Stimulated activated CD8-positive, alpha-beta memory T cell treated with anti-CD3 and anti-CD28 coated beads, Interleukin-7, amount 100 ng/mL, for 1 hour (primary cell): Measurements from ENCODE around the gene ATG2A.

Source experiments
- DNase-seq, 2 donors: peaks; one replicate each; pipeline ENCODE4 v3.0.0-alpha.2; 2020; ENCODE audit warnings: low read depth in 2 of 2

Gene ATG2A

DNA sequence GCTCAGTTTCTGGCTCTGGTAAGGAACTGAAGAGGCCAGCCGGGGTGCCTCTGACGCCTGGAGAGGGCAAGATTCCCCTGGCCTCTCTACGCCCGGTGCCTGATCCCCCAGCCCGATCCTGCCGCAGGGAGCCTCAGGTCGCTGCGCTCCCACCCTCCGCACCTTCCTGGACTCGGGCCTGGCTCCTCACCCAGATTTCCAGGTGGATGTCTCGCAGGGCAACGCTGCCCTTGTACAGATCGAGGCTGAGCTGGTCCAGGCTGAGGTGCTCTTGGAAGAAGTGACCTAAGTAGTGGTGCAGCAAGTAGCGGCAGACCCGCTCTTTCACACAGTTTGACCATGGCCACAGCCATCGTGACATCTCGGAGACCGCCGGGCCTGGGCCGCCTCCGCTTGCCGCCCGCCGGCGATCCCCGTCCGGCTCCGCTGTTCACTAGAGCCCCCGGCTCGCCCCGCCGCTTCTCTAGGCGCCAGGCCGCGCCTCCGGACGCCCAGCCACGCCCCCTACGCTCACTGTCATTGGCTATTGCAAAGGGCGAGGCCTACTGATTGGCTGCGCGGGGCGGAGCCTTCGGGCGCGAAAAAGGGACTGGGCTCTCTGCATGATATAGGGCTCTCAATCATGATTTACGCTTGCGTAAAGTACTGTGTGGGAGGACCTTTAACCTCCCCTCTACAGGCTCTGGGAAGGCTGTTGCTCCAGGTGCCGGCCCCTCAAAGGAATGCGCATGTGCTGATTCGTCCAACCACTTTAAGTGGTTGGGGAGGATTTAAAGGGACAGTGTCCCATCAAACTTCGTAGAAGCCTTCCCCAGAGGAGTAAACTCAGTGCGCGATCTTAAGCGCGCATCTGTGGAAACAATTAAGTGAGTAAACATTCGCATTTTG, at the start of gene ATG2A:
ATG2A (minus strand) TSS at position 435 of the 888 bp plus-strand sequence; CDS start at position 361, 74 bp downstream.
- DNase-seq = peak; percentile 97

DNA sequence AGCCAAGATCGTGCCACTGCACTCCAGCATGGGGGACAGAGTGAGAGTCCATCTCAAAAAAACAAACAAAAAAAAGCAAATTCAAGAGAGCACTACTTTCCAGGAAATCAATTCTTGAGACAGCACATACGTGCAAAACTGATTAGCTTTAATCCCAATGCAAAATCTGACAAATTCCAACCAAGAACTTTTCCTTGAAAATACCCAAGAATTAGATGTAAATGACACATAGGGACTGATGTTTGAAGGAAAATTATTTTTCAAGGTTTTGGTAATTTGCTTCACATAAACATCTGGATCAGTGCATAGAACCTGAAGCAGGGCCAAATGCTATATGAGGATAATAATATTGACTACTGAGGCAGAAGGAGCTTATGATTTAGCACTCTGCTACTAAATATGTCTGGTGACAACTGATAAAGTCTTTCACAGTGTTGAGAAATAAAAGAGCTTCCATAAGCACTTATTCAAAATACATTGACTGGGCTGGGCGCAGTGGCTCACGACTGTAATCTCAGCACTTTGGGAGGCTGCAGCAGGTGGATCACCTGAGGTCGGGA, 46.1 kb upstream of the ATG2A start:
- DNase-seq = no peak

DNA sequence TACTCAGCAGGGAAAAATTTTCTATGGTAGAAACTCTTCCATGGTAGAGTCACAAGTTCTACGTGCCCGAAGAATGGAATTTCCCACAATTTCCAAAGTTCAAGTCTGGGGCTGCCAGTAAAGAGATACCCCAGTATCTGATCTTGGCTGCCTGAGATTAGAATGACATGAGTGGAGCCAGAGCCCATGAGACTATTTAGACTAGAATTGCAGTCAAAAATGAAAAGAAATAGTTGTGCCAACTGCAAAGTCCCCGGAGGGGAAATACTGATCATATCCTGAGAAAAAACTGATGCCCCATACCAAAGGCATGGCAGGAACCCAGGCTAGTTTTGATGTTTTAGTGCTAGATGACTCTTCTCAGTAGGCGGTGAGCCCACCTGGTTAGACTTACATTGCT, 43.7 kb upstream of the ATG2A start:
- no peak for DNase-seq

DNA sequence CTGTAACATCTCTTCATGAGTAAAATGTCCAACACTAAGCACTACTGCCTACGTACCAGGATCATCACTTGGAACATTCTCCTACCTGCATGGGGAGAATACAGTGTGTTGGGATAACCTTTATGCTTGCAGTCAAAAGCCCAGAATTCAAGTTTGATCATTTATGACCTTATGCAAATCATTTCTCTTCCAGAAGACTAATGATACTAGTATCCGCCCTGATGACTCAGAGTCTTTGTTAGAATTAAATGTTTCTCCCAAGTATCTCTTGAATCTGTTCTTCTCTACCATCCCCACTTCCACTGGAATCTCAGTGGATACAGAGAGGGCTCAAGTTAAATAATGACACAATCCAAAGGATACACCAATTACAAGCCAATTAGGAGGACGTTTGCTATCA, 42.5 kb upstream of the ATG2A start:
- no peak for DNase-seq

DNA sequence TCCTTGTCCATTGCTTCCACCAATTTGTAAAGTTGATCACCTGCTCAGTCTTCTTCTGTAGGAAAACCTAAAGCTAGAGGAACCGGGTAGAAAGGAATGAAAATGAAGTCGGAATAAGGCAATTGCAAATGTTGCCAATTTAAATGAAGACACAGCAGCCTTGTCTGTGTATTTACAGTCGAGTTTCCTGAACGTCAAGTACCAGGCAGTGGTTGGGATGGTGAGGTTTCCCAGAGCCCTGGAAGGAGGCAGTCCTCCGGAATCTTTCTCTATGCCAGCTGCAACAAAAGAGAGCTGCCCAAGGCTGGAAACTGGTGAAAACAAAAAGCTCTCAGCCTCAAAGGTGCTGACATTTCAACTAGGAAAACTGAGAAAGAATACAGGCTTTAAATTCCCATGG, 37.2 kb upstream of the ATG2A start:
- no peak for DNase-seq

DNA sequence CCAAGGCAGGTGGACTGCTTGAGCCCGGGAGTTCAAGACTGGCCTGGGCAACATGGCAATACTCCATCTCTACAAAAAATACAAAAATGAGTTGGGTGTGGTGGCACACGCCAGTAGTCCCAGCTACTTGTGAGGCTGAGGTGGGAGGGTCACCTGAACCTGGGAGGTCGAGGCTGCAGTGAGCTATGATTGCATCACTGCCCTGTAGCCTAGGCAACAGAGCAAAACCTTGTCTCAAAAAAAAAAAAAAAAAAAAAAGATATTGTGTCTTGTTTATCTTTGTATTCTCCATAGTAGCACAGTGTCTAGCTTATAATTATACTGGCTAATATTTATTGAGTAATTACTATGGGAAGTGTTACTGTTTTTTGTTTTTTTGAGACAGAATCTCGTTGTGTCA, 34.5 kb upstream of the ATG2A start:
- no peak for DNase-seq

DNA sequence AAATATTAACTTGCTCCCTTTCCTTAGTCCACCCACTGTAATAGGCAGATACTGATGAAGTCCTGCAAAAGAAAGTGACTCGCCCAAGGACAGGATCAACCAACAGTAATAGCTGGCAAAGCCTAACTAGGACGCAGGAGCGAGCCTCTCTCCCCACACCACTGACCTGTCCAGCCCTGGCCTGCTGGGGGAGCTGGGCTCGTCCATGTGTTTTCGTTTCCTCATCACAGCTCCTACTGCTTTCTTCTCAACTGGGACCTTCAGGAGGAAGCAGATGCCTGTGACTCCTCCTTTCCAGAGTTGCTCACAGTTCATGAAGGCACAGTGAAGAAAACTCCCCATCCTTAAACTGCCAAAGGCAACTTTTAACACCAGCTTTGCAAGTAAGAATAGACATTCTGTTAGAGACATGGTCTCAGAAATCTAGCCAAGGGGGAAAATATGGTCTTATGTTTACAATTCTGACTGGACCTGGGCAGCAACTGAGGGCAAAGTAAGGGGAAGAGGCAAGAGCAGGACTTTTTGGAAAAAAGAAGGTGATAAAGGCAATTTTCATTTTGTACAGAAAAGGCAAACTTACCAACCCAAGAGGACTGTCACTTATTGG, 30.3 kb upstream of the ATG2A start:
- no peak for DNase-seq

DNA sequence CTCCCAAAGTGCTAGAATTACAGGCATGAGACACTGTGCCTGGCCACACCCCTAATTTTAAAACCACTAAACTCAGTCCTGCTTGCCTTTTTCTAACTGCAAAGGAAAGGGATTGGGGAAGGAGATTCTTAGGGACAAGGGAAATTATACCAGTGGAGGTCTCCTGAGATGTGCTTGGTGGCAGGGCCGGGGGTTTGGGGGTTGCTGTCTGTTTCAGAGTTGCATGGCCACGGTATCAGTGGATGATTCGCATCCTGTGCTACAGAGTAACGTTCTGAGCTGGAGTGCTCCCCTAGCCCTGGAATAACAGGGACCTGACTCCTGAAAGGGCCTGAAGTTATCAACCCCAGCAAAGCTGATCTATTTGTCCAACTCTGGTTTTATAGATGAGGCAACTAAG, 19.5 kb upstream of the ATG2A start:
- no peak for DNase-seq

DNA sequence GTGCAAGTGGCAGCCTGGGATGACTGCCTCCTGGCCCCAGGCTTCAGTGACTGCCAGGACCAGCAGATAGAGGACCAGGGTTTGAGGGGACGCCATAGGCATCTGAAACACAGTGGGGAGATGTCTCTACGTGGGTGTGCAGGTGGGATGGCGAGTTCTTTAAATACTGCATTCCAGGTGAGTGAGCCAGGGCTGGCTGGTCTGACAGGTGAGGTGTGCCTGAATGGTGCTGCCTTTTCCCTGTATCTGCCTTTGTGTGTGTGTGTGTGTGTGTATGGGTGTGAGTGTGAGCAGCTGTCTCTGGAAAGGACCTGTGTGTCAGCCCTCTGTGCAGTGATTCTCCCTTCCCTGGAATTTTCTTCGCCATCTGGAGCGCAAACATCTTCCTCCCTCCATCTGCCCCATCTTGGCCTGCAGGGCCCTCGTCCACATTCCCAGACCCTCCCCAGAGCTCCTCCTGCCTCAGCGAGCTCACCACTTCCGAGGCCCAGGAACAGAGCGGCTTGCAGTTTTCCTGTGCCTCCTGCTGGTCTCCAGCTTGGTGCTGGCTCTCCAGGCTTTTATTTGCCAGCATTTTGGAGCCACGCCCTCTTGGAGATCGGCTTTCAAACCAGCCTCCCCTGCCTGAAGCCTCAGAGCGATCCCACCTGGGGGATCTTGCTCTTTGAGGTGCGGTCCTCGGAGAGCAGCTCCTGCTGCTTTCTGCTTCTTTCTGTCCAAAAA, 18.5 kb upstream of the ATG2A start, which contains the start of gene GPHA2:
GPHA2 (minus strand) TSS at position 535 of the 723 bp plus-strand sequence; CDS start at position 102, 433 bp downstream.
- DNase-seq = no peak

DNA sequence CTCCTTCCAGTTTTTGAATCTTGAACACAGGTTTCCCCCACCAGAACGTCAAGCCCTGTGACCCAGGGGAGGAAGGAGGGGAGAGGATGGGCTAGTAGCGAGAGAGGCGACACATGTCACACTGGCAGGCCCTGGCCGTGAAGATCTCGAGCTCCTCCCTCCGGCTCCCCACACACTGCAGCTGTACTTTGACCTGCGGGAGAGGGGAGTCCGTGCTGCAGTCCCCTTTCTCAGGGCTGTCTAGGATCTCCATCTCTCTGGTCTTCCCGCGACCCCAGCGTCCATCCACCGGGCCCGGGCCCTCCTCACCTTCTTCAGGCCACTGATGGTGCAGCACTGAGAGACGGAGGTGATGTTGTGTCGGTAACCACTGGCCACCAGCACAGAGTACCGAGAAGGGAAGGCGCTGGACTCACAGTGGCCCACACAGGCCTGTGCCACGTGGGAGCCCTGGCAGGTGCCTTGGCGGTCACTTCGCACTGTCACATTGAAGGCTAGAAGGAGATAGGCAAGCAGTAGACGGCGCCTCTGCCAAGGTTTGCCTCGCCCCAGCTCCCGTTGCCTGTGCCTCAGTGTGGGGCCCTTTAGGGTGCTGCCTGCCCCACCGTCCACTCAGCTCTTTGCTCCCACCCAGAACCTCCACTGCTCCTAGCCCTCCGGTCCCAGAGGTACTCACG, 17.8 kb upstream of the ATG2A start:
- no peak for DNase-seq

DNA sequence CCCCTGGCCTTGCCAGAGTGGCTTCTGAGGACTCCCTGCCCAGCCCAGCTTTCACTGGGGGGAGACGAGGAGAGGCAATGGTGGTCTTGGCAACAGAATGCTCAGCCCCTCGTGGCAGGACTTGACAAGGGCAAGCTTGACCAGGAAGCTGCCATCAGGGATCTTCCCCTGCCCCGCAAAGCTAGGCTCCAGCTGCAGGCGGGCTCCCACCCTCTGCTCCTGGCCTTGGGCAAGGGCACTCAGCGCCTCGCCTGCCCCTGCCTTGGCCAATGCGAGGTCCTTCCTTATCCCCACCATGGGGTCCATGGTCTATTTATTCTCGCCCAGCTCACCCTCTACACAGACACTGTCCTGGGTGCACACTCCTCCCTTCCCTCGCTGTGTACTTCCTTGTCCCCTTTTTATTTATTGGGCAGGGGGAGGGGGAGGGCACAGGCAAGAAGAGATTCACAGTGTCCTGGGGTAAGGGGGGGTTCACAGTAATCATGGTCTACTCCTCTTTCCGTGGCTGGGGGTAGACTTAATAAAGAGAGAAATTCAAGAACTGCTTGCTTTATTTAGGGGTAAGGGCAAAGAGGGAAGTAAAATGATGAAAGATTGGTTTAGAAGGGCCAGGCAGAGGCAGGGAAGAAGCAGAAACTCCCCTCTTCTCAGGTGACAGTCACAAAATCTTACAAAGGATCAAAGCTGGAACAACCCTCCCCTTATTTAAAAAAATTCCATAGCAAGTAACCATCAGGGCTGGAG, 17.1 kb upstream of the ATG2A start:
- DNase-seq = no peak

DNA sequence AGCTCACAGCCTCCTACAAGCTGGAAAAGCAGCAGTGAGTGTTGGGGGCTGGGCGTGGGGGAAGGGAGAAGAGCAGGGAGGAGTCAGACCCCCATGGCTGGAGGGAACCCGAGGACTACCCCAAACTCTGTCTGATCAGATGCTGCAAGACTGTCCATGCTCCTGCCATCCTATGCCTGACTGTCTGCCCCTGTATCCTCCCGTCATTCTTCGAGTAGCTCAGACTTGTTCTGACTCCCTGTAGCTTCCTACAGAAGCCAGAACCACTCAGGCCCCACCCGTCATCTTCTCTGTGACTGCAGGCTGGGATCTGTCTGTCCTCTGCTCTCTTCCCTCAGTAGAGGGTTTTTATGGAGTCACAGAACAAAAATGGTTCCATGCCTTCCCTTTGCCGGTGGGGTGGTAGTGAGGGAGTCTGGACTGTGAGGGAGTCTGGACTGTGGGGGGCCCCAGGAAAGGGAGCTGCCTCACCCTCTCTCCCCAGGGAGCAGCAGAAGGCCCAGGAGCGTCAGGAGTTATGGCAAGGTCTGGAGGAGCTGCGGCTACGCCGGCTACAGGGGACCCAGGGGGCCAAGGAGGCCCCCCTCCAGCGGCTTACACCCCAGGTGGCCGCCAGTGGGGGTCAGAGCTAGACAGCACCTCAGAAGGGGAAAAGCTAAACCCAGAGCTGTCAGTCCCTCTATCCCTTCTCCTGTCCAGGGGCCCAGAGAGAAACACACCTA, 16.4 kb upstream of the ATG2A start:
- no peak for DNase-seq

DNA sequence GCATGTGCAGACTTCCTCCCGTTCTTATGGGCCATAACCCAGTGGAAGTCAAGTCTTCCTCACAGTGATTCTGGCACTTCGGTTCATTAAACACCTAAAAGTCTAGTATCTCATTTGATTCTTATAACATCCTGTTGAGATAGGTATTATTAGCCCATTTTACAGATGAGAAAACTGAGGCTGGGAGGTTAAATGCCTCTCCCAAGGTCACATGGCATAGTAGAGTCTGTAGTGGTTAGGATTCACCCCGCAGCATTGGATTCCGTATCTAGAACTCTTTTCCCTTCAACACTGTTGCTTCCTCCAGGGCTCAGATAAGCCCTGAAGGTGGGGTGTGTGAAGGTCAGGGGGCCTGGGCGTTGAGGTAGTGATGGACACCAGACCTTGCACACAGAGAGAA, 15.3 kb upstream of the ATG2A start:
- DNase-seq = no peak

DNA sequence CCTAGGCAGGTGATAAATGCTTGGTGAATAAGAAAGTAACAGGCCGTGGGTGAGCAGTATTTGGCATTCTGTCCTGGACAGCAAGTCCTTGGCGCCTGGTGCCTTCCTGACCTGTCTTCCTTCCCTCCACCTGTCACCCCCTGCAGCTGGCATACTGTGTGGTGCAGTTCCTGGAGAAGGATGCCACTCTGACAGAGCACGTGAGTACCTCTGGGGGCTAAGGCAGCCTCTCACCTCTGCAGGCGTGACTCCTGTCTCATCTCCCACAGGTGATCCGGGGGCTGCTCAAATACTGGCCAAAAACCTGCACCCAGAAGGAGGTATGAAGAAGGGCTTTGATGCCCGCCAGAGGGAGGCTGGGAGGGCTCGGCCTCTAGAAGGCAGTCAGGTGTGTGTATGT, 14.3 kb upstream of the ATG2A start:
- no peak for DNase-seq

DNA sequence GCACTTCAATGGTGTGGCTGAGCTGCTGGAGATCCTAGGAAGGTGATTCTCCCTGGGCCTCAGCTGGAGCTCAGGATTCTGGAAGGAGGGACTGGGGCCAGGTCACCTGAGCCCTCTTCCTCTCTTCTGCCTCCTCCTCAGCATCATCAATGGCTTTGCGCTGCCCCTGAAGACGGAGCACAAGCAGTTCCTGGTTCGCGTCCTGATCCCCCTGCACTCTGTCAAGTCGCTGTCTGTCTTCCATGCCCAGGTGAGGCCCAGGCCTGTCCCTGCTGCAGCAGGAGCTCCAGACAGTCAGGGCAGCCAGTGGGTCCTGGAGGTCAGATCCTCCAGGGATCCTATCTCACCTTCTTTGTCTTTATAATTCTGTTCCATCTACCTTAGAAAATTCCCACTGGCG, 13.3 kb upstream of the ATG2A start:
- DNase-seq = no peak

DNA sequence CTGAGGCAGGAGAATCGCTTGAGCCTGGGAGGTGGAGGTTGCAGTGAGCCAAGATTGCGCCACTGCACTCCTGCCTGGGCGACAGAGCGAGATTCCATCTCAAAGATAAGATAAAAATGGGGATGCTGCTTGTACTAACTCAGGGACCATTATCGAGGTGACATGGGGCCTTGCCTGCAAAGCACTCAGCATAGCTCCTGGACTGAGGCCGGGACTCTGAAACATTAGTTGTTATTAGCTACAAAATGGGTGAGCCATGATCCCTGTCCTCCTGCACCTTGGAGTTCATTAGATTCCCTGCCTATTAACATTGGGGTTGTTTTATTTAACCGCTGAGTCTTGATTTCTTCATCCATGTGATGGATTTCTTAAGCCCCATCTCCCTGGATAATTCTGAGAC, 12.6 kb upstream of the ATG2A start:
- DNase-seq = no peak

DNA sequence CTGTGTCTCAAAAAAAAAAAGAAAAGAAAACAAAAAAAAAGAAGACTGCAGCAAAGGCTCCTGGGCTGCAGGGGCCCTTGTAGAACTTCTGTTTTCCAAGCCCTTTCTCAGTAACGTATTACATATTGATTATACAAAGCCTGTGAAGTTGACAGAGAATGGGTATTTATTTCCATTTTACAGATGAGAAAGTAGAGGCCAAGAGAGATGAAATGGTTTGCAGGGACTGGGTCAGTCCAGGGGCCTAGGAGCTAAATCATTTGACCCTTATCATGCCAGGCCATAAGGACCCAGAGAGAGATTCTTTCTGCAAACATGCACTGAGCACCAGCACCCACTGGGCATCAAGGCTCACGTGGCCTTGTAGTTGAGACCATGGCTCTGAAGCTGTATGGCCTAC, 11.9 kb upstream of the ATG2A start:
- no peak for DNase-seq

DNA sequence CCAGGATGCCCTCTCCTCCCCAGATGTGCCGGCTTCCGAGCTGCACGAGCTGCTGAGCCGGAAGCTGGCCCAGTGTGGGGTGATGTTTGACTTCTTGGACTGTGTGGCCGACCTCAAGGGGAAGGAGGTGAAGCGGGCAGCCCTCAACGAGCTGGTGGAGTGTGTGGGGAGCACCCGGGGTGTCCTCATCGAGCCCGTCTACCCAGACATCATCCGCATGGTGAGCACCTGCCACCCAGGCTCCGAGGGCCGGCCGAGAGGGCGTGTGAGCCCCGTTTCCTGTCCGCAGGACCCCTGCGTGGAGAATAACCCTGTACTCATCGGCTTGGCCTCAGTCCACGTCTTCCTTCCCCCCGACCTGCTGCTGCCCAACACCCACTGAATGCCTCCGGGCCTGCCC, 9.7 kb upstream of the ATG2A start:
- no peak for DNase-seq

DNA sequence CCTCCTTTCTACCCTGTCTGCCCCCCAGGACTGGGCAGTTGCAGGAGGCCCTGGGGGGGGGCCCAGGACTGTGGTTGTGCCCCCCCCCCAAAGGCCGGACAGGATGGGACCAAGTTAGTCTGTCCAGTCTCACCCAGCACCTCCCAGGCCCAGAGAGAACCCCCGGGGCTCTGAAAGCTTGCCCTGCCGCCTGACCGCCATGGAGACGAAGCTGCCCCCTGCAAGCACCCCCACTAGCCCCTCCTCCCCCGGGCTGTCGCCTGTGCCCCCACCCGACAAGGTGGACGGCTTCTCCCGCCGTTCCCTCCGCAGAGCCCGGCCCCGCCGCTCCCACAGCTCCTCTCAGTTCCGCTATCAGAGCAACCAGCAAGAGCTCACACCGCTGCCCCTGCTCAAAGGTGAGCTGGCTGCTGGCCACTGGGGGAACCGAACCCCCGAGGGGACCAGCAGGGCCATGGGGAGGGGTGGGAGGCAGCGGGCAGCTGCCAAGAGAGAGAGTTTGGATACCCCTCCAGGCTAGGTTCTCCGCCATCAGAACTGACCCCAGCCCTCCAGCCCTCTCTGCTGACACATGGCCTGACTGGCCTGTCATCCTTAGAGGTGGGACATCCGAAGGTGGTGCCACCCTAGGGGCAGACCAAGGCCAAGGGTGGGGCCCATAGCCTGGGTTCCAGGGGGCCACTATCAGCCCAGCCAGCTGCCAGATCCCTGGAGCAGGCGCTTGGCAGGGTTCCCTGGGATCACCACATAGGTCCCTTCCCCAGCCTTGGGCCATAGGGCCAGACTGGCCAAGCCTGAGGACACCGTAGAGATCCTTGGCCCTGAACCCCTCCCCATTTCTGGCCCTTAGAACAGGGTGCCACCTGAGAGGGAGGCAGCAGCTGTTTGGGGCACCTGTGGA, 8.8 kb upstream of the ATG2A start:
- DNase-seq = no peak
